HCT116 (cell line): Measurements from ENCODE around the gene RHOB. TPM values are rescaled to one million over a fixed set of nuclear protein-coding genes. Genes with fewer than 3 reads are reported as not detected.

ENCODE experiments used
- ATAC-seq: fragments of 200-7000 bp; cut with Tn5 transposase; 2 replicates; pipeline ENCODE4 v1.9.1; 2020; ENCODE audit warnings: mild to moderate bottlenecking, moderate library complexity
- BruUV-seq: library from RNA; stranded (reverse); fragments of 400-500 nt; replicated peaks from 2 replicates; lab custom pipeline; 2021; lab: Mats Ljungman, UMichigan
- CTCF ChIA-PET: fragments of 300-600 bp; sonication (Branson Sonifier 250); formaldehyde crosslinking; loops from one replicate; lab custom pipeline; 2021; ENCODE audit warnings: antibody characterized with exemption; lab: Charles Lee
- POLR2A ChIA-PET: fragments of 300-600, 350-600 bp; sonication (Branson Sonifier 250); formaldehyde crosslinking; loops from one replicate; lab custom pipeline; 2021; ENCODE audit warnings: antibody characterized with exemption; lab: Charles Lee
- RAD21 ChIA-PET, 2 experiments: fragments of 300-600 bp; sonication (Branson Sonifier 250); formaldehyde crosslinking; loops; one replicate each; lab custom pipeline; 2023; ENCODE audit warnings: low total read pairs in 2 of 2; ENCODE audit not compliant: uncharacterized antibody in 2 of 2, unreplicated experiment in 2 of 2, low non-redundant PET in 1 of 2; lab: Charles Lee
- DNase-seq: peaks from one replicate; pipeline ENCODE4 v3.0.0-alpha.2; 2010; ENCODE audit warnings: low read depth, low spot score
- H2AFZ ChIP-seq: fragments of 200-600 bp; shearing (Covaris generic), sonication (generic); 2 replicates; pipeline ENCODE4 v1.6.1; 2017; ENCODE audit warnings: low read depth, mixed run types, mixed read lengths, antibody characterized with exemption, low read length; ENCODE audit not compliant: poor library complexity, severe bottlenecking
- H3K27ac ChIP-seq: 2 replicates; pipeline ENCODE4 v1.5.1; 2012; ENCODE audit warnings: low read depth, low read length
- H3K27me3 ChIP-seq: fragments of 200-600 bp; sonication (generic); 2 replicates; pipeline ENCODE4 v1.6.1; 2016; ENCODE audit warnings: mixed run types, low read length, mixed read lengths; ENCODE audit not compliant: insufficient read depth
- H3K36me3 ChIP-seq, 2 experiments: fragments of 200-500 bp in 1 of 2; fragments of 200-600 bp in 1 of 2; sonication (Bioruptor generic) in 1 of 2; sonication (generic) in 1 of 2; 2 replicates each; pipeline versions ENCODE4 v1.5.1 to v1.6.1; 2014 to 2016; ENCODE audit warnings: low read length in 2 of 2, inconsistent platforms in 1 of 2, mixed read lengths in 1 of 2, mixed run types in 1 of 2; ENCODE audit not compliant: insufficient read depth in 2 of 2, control insufficient read depth in 1 of 2
- H3K4me1 ChIP-seq, 2 experiments: fragments of 200-600 bp in 1 of 2; sonication (generic) in 1 of 2; 2 replicates each; pipeline versions ENCODE4 v1.5.1 to v1.6.1; 2012 to 2017; ENCODE audit warnings: low read length in 2 of 2, inconsistent platforms in 1 of 2, mild to moderate bottlenecking in 1 of 2, mixed read lengths in 1 of 2, mixed run types in 1 of 2, moderate library complexity in 1 of 2; ENCODE audit not compliant: insufficient read depth in 2 of 2, control insufficient read depth in 1 of 2
- H3K4me2 ChIP-seq: fragments of 200-600 bp; sonication (generic); 2 replicates; pipeline ENCODE4 v1.6.1; 2017; ENCODE audit warnings: mixed run types, low read length, mixed read lengths
- H3K4me3 ChIP-seq, 2 experiments: fragments of 200-600 bp in 1 of 2; sonication (generic) in 1 of 2; replicated peaks in 1 of 2; 2 replicates each; pipeline ENCODE4 v1.5.1; 2011 to 2016; ENCODE audit warnings: low read length in 2 of 2, control low read depth in 1 of 2, low read depth in 1 of 2, mild to moderate bottlenecking in 1 of 2, mixed read lengths in 1 of 2, mixed run types in 1 of 2
- H3K79me2 ChIP-seq: fragments of 200-600 bp; sonication (generic); 2 replicates; pipeline ENCODE4 v1.6.1; 2017; ENCODE audit warnings: mild to moderate bottlenecking, mixed run types, low read length, moderate library complexity, mixed read lengths; ENCODE audit not compliant: insufficient read depth
- H3K9ac ChIP-seq: fragments of 200-600 bp; sonication (generic); 2 replicates; pipeline ENCODE4 v1.6.1; 2016; ENCODE audit warnings: low read length, mixed read lengths
- H3K9me2 ChIP-seq: fragments of 200-600 bp; sonication (generic), shearing (Covaris generic); 2 replicates; pipeline ENCODE4 v1.6.1; 2017; ENCODE audit warnings: mixed run types, mild to moderate bottlenecking, moderate library complexity; ENCODE audit not compliant: insufficient read depth
- H3K9me3 ChIP-seq, 2 experiments: fragments of 200-500 bp in 1 of 2; fragments of 200-600 bp in 1 of 2; sonication (Bioruptor generic) in 1 of 2; sonication (generic) in 1 of 2; 2 replicates each; pipeline ENCODE4 v1.6.1; 2014 to 2017; ENCODE audit warnings: low read length in 2 of 2, mixed read lengths in 2 of 2, inconsistent platforms in 1 of 2, low read depth in 1 of 2, mild to moderate bottlenecking in 1 of 2, mixed run types in 1 of 2, moderate library complexity in 1 of 2; ENCODE audit not compliant: control insufficient read depth in 1 of 2, insufficient read depth in 1 of 2
- H4K20me1 ChIP-seq: fragments of 200-600 bp; sonication (generic), shearing (Covaris generic); 2 replicates; pipeline ENCODE4 v1.6.1; 2017; ENCODE audit warnings: mixed run types, mild to moderate bottlenecking, moderate library complexity; ENCODE audit not compliant: insufficient read depth
- CEBPB ChIP-seq: IDR thresholded peaks from 2 replicates; pipeline ENCODE4 v1.6.1; 2012; ENCODE audit warnings: low read depth
- CTCF ChIP-seq, 3 experiments: fragments of 200-600 bp in 1 of 3; sonication (generic) in 1 of 3; IDR thresholded peaks in 2 of 3; conservative IDR thresholded peaks in 1 of 3; 2 replicates each; pipeline ENCODE4 v1.5.1; 2012 to 2017; ENCODE audit warnings: low read depth in 2 of 3, low read length in 2 of 3, antibody characterized with exemption in 1 of 3, borderline replicate concordance in 1 of 3, control low read depth in 1 of 3, mild to moderate bottlenecking in 1 of 3, mixed read lengths in 1 of 3, mixed run types in 1 of 3, moderate library complexity in 1 of 3; ENCODE audit not compliant: insufficient read depth in 1 of 3
- ELF1 ChIP-seq: IDR thresholded peaks from 2 replicates; pipeline ENCODE4 v1.6.1; 2012; ENCODE audit warnings: low read depth, borderline replicate concordance
- FOSL1 ChIP-seq: IDR thresholded peaks from 2 replicates; pipeline ENCODE4 v1.6.1; 2012; ENCODE audit warnings: low read depth
- JUND ChIP-seq: IDR thresholded peaks from 2 replicates; pipeline ENCODE4 v1.6.1; 2012
- POLR2A ChIP-seq: IDR thresholded peaks from 2 replicates; pipeline ENCODE4 v1.7.0; 2011; ENCODE audit warnings: borderline replicate concordance; ENCODE audit not compliant: insufficient read depth, insufficient read length; ENCODE audit errors: extremely low read depth
- RAD21 ChIP-seq: IDR thresholded peaks from 2 replicates; pipeline ENCODE4 v1.6.1; 2012; ENCODE audit warnings: low read depth, mild to moderate bottlenecking
- REST ChIP-seq: IDR thresholded peaks from 2 replicates; pipeline ENCODE4 v1.6.1; 2012; ENCODE audit warnings: low read depth
- SIN3A ChIP-seq: IDR thresholded peaks from 2 replicates; pipeline ENCODE4 v1.6.1; 2012; ENCODE audit warnings: low read depth
- SP1 ChIP-seq: IDR thresholded peaks from 2 replicates; pipeline ENCODE4 v1.6.1; 2012; ENCODE audit warnings: low read depth
- ZBTB33 ChIP-seq: IDR thresholded peaks from 2 replicates; pipeline ENCODE4 v1.6.1; 2011; ENCODE audit warnings: mild to moderate bottlenecking, low read length, moderate library complexity; ENCODE audit not compliant: insufficient replicate concordance; ENCODE audit errors: extremely low read depth
- ZFX ChIP-seq: fragments of 450-650 bp; IDR thresholded peaks from 2 replicates; pipeline ENCODE4 v1.6.1; 2017
- ZNF274 ChIP-seq: fragments of 200-500 bp; sonication (Bioruptor generic); IDR thresholded peaks from 2 replicates; pipeline ENCODE4 v1.6.1; 2014; ENCODE audit warnings: mild to moderate bottlenecking, low read depth, low read length, inconsistent platforms
- intact Hi-C: fragments of 100-400 bp; cut with micrococcal nuclease; formaldehyde crosslinking; loops from 2 replicates; pipeline ENCODE4 v1.10.0; 2022
- total RNA-seq: library from RNA; stranded (reverse); gene quantifications from one replicate; pipeline ENCODE4 v1.2.1, GENCODE V29; 2021; ENCODE audit not compliant: unreplicated experiment

RHOB gene
- total RNA-seq, 1 experiment from 2014 or later: 72.9 TPM

- ChIA-PET POLR2A (interaction anchor here (1.6 kb wide), 1 partner anchor 28 kb away, joined by 5 read pairs; the partner anchor contains the start of gene RHOB), RAD21 (no interaction called here)
- BruUV-seq: no TSS peak
- intact Hi-C loops: no loop called here
- no peaks in the 10 kb centered on the region for H3K9me2 ChIP-seq
- no peak overlapping the region for H3K4me3 ChIP-seq
- H3K27me3 ChIP-seq: no peaks in the 10 kb centered on the region
- no peak overlapping the region for H2AFZ ChIP-seq
- H3K4me2 ChIP-seq: no peak overlapping the region
- no peak overlapping the region for H3K27ac ChIP-seq
- no peaks in the 10 kb centered on the region for H3K36me3 ChIP-seq
- TF ChIP-seq FOSL1: no peak
- TF ChIP-seq ELF1: no peak
- TF ChIP-seq CEBPB: no peak
- TF ChIP-seq RAD21: no peak
- TF ChIP-seq CTCF (IDR thresholded peaks at IDR 0.05 in 2 of 3, conservative IDR thresholded peaks at IDR 0.05 in 1 of 3; ENCODE audit: borderline replicate concordance in 1 of 3, insufficient read depth in 1 of 3, low read depth in 2 of 3, low read length in 2 of 3): no peak
- no peak for TF ChIP-seq SP1
- TF ChIP-seq POLR2A: no peak
- no peak for TF ChIP-seq SIN3A
- no peak for TF ChIP-seq REST
- TF ChIP-seq ZBTB33: no peak
- TF ChIP-seq JUND: no peak
- TF ChIP-seq ZNF274: no peak
- TF ChIP-seq ZFX: no peak
- TF ChIP-seq, all 23 proteins: peak for 0
- DNase-seq (no peak), ATAC-seq (no peak)
- Histone ChIP-seq H3K4me1 (no peaks in the 10 kb centered on the region), H3K9ac (no peak overlapping the region), H3K9me3 (no peaks in the 10 kb centered on the region), H4K20me1 (no peaks in the 10 kb centered on the region), H3K79me2 (no peaks in the 10 kb centered on the region)
- CTCF ChIA-PET: no interaction called here
Observed at GRCh38 chr2:20474757-20475566, 28.1 kb downstream of the RHOB start.
